Stimulated activated memory B cell treated with anti-CD40 and anti-IgM and Interleukin-4, amounts not matched to agents 10 μg/mL and 1 μg/mL and 100 μg/mL, for 72 hours (primary cell): ENCODE measurements around the gene QPRT.
"Not testable (repeated sequence)": the region's sequence is repeated elsewhere in the genome, so short reads cannot be mapped to it uniquely, and the experiment has no call there.

Experiments
- ATAC-seq: fragments of 150-1000 bp; cut with Tn5 transposase; 2 replicates; pipeline ENCODE4 v1.10.0; 2021
- H3K27ac Mint-ChIP-seq: one replicate; pipeline ENCODE4 v1.8.0; 2022; ENCODE audit warnings: mild to moderate bottlenecking, mixed read lengths
- H3K27me3 Mint-ChIP-seq: one replicate; pipeline ENCODE4 v1.8.0; 2022; ENCODE audit warnings: mixed read lengths
- H3K36me3 Mint-ChIP-seq: one replicate; pipeline ENCODE4 v1.8.0; 2022; ENCODE audit warnings: mixed read lengths
- H3K4me1 Mint-ChIP-seq: one replicate; pipeline ENCODE4 v1.8.0; 2022; ENCODE audit warnings: mixed read lengths
- H3K4me3 Mint-ChIP-seq: one replicate; pipeline ENCODE4 v1.8.0; 2022; ENCODE audit warnings: mild to moderate bottlenecking, moderate library complexity, mixed read lengths
- H3K9me3 Mint-ChIP-seq: one replicate; pipeline ENCODE4 v1.8.0; 2022; ENCODE audit warnings: mixed read lengths

Gene QPRT

DNA sequence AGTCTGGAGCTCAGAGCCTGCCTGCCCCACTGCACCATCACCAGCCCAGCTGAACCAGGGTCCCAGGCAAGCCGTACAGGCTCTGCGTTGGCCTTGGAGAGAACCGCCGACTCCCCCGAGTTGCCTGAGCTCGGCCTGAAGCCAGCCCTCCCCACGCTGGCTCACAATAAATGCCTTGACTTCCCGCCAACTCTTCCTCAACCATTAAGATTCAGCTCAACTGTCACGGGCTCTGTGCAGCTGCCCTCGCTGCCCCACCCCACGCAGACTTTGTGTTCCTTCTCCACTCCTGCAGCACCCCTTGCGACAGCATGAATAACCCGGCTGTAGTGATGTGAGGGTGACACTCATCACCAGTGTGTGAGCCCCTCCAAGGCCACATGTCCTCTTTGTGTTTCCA, 4.8 kb upstream of the QPRT start:
- no peaks in the 10 kb centered on the region for H3K9me3 Mint-ChIP-seq
- no peak for ATAC-seq
- H3K27ac Mint-ChIP-seq = peak overlapping the region; percentile 26
- peaks cover 10% of the 10 kb centered on the region for H3K4me1 Mint-ChIP-seq
- H3K36me3 Mint-ChIP-seq = no peaks in the 10 kb centered on the region
- no peak overlapping the region for H3K4me3 Mint-ChIP-seq
- no peaks in the 10 kb centered on the region for H3K27me3 Mint-ChIP-seq

DNA sequence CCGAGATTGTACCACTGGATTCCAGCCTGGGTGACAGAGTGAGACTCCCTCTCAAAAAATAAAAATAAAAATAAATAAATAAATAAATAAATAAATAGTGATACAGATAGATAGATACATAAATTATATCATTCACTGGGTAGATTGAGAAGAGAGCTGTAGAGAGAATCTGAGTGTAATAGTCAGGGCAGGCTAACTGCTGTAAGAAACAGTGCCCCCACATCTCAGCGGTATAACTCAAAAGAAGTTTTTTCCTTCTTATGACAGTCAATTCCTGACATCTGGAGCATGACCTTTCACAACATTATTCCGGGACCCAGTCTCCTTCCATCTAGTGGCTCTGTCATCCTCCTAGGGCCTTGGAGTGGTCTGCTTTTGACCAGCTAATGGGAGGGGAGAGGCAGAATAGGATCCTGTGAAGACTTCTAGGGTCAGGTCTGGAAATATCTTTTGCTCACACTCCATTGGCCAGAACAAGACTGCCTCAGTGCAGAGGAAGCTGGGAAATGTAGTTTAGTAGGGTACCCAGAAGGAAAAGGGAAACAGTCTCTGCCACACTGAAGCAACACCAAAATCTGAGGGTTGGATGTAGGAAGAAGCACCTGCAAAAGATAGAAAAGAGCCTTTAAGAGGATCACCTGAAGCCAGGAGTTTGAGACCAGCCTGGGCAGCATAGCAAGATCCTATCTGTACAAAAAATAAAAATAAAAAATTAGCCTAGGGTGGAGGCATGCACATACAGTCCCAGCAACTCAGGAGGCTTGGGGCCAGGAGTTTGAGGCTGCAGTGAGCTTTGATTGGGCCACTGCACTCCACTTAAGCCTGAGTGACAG, 3.0 kb upstream of the QPRT start:
- ATAC-seq = peak; percentile 86
- Mint-ChIP-seq H3K9me3 (no peaks in the 10 kb centered on the region), H3K4me1 (peaks cover 28% of the 10 kb centered on the region), H3K27ac (no peak overlapping the region), H3K36me3 (no peaks in the 10 kb centered on the region), H3K27me3 (no peaks in the 10 kb centered on the region), H3K4me3 (no peak overlapping the region)

GRCh38 chr16:29676989-29677785, 1.8 kb upstream of the QPRT start:
- Mint-ChIP-seq H3K36me3 (no peaks in the 10 kb centered on the region), H3K27me3 (no peaks in the 10 kb centered on the region), H3K4me1 (peaks cover 28% of the 10 kb centered on the region), H3K27ac (no peak overlapping the region), H3K4me3 (no peak overlapping the region), H3K9me3 (no peaks in the 10 kb centered on the region)
- ATAC-seq = no peak

GRCh38 chr16:29680180-29680598, 1.2 kb downstream of the QPRT start:
- ATAC-seq = no peak
- Mint-ChIP-seq H3K9me3 (no peaks in the 10 kb centered on the region), H3K36me3 (no peaks in the 10 kb centered on the region), H3K4me1 (peaks cover 28% of the 10 kb centered on the region), H3K27ac (peak overlapping the region; percentile 63), H3K27me3 (no peaks in the 10 kb centered on the region), H3K4me3 (peak overlapping the region; percentile 76)

- H3K4me1 Mint-ChIP-seq = peaks cover 47% of the 10 kb centered on the region
- H3K36me3 Mint-ChIP-seq = peaks cover 5% of the 10 kb centered on the region
- no peak for ATAC-seq
- H3K4me3 Mint-ChIP-seq = no peak overlapping the region
- no peaks in the 10 kb centered on the region for H3K9me3 Mint-ChIP-seq
- H3K27ac Mint-ChIP-seq = peak overlapping the region; percentile 2
- H3K27me3 Mint-ChIP-seq = no peaks in the 10 kb centered on the region
Observed at GRCh38 chr16:29683543-29684090, 4.6 kb downstream of the QPRT start.

DNA sequence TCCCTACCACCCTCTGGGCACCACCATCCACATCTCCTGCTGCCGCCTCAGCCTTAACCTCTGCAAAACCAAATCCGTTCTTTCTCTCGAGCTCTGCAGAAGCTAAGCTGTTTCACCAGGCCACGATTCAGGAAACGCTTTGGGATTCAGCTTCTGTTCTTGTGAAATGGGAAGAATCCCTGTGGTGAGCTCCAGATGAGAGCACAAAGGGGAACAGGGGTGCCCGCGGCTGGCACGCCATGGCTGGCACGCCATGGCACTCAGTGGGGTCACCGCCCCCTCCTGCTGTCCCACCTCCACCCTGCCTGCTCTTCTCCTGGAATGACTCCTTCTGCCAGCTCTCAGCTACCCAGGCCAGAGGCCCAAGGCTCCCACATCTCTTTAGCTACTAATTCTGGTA, 5.7 kb downstream of the QPRT start:
- H3K4me3 Mint-ChIP-seq = no peak overlapping the region

GRCh38 chr16:29686740-29687332, 7.9 kb downstream of the QPRT start:
- H3K4me3 Mint-ChIP-seq = no peak overlapping the region
- H3K27ac Mint-ChIP-seq = peak overlapping the region; percentile 36
- H3K4me1 Mint-ChIP-seq = peaks cover 41% of the 10 kb centered on the region
- ATAC-seq = no peak
- H3K36me3 Mint-ChIP-seq = peaks cover 5% of the 10 kb centered on the region
- H3K27me3 Mint-ChIP-seq = no peaks in the 10 kb centered on the region
- no peaks in the 10 kb centered on the region for H3K9me3 Mint-ChIP-seq

More for the DNA sequence above, 5.7 kb downstream of the QPRT start:
- no peak overlapping the region for H3K27ac Mint-ChIP-seq
- H3K36me3 Mint-ChIP-seq = peaks cover 5% of the 10 kb centered on the region
- H3K27me3 Mint-ChIP-seq = no peaks in the 10 kb centered on the region
- no peaks in the 10 kb centered on the region for H3K9me3 Mint-ChIP-seq
- no peak for ATAC-seq
- peaks cover 42% of the 10 kb centered on the region for H3K4me1 Mint-ChIP-seq

- Mint-ChIP-seq H3K36me3 (peaks cover 5% of the 10 kb centered on the region), H3K27me3 (no peaks in the 10 kb centered on the region), H3K27ac (peak overlapping the region; percentile 36)
Observed at GRCh38 chr16:29687755-29688154, 8.8 kb downstream of the QPRT start.

GRCh38 chr16:29688172-29688571, 9.2 kb downstream of the QPRT start:
- Mint-ChIP-seq H3K9me3 (no peaks in the 10 kb centered on the region), H3K36me3 (peaks cover 5% of the 10 kb centered on the region), H3K27ac (peak overlapping the region; percentile 36), H3K4me1 (peaks cover 42% of the 10 kb centered on the region), H3K27me3 (no peaks in the 10 kb centered on the region), H3K4me3 (no peak overlapping the region)
- no peak for ATAC-seq

More at GRCh38 chr16:29687755-29688154, 8.8 kb downstream of the QPRT start:
- ATAC-seq = no peak
- Mint-ChIP-seq H3K4me3 (no peak overlapping the region), H3K9me3 (no peaks in the 10 kb centered on the region), H3K4me1 (peaks cover 42% of the 10 kb centered on the region)

DNA sequence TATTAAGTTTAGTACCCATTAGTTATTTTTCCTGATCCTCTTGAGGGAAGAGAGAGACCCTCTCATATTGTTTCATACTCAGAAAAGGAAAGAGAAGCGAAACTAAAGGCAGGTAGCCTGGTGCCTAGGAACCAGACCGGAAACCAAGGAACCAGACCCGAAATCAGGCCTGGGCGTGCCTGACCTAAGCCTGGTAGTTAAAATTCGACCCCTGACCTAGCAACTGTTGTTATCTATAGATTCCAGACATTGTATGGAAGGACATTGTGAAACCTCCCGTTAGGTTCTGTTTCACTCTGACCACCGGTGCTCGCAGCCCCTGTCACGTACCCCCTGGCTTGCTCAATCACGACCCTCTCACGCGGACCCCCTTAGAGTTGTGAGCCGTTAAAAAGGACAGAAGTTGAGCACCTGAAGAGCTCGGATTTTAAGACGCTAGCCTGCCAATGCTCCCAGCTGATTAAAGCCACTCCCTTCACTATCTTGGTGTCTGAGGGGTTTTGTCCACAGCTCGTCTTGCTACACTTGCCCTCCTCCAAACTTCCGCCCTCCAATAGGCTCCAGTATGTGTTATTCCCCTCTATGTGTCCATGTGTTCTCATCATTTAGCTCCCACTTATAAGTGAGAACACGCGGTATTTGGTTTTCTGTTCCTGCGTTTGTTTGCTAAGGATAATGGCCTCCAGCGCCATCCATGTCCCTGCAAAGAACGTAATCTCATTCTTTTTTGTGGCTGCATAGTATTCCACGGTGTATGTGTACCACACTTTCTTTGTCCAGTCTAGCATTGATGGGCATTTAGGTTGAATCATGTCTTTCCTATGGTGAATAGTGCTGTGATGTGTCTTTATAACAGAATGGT, 10.7 kb downstream of the QPRT start:
- H3K36me3 Mint-ChIP-seq, H3K9me3 Mint-ChIP-seq, H3K4me3 Mint-ChIP-seq, H3K27me3 Mint-ChIP-seq, ATAC-seq: not testable (repeated sequence)
- Mint-ChIP-seq H3K27ac (peak overlapping the region; percentile 69), H3K4me1 (peaks cover 48% of the 10 kb centered on the region)

GRCh38 chr16:29692606-29693005, 13.6 kb downstream of the QPRT start:
- not testable (repeated sequence) for ATAC-seq, H3K36me3 Mint-ChIP-seq, H3K4me3 Mint-ChIP-seq

DNA sequence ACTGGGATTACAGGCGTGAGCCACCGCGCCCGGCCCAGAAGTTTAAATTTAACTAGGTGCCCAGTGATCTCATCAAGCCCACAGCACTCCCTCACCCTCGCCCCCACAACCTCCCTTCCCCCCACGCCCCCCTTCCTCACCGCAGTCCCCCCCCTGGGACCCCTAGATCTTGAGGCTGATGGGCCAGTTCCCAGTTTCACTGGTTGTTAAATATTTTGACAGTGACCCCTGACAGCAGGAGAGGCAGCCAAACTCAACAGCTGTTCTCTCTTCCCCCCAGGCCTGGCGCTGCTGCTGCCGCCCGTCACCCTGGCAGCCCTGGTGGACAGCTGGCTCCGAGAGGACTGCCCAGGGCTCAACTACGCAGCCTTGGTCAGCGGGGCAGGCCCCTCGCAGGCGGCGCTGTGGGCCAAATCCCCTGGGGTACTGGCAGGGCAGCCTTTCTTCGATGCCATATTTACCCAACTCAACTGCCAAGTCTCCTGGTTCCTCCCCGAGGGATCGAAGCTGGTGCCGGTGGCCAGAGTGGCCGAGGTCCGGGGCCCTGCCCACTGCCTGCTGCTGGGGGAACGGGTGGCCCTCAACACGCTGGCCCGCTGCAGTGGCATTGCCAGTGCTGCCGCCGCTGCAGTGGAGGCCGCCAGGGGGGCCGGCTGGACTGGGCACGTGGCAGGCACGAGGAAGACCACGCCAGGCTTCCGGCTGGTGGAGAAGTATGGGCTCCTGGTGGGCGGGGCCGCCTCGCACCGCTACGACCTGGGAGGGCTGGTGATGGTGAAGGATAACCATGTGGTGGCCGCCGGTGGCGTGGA, 15.6 kb downstream of the QPRT start:
- Mint-ChIP-seq H3K9me3 (peaks cover 6% of the 10 kb centered on the region), H3K27me3 (no peaks in the 10 kb centered on the region), H3K27ac (peak overlapping the region; percentile 46), H3K36me3 (no peaks in the 10 kb centered on the region), H3K4me3 (no peak overlapping the region), H3K4me1 (peaks cover 20% of the 10 kb centered on the region)
- ATAC-seq = peak; percentile 52

More at GRCh38 chr16:29692606-29693005, 13.6 kb downstream of the QPRT start:
- H3K27ac Mint-ChIP-seq, H3K27me3 Mint-ChIP-seq, H3K9me3 Mint-ChIP-seq: not testable (repeated sequence)
- peaks cover 31% of the 10 kb centered on the region for H3K4me1 Mint-ChIP-seq

DNA sequence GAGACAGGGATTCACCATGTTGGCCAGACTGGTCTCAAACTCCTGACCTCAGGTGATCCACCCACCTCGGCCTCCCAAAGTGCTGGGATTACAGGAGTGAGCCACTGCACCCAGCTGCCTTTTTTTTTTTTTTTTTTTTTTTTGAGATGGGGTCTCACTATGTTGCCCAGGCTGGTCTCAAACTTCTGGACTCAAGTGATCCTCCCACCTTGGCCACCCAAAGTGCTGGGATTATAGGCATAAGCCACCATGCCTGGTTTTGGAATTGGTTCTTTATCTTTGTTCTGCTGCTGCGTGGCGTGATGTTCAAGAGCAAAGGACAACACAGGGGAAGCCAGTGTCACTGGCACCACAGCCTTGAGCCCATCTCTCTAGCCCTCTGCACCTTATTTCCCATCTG, 16.7 kb downstream of the QPRT start:
- H3K36me3 Mint-ChIP-seq, H3K4me3 Mint-ChIP-seq, H3K9me3 Mint-ChIP-seq, H3K27ac Mint-ChIP-seq, H3K27me3 Mint-ChIP-seq, ATAC-seq: not testable (repeated sequence)
- H3K4me1 Mint-ChIP-seq = peaks cover 17% of the 10 kb centered on the region

- no peaks in the 10 kb centered on the region for H3K36me3 Mint-ChIP-seq
- peaks cover 22% of the 10 kb centered on the region for H3K4me1 Mint-ChIP-seq
- no peak overlapping the region for H3K4me3 Mint-ChIP-seq
- H3K27ac Mint-ChIP-seq = no peak overlapping the region
- peaks cover 14% of the 10 kb centered on the region for H3K9me3 Mint-ChIP-seq
- no peak for ATAC-seq
- no peaks in the 10 kb centered on the region for H3K27me3 Mint-ChIP-seq
Observed at GRCh38 chr16:29696881-29697331, 17.9 kb downstream of the QPRT start.
